KMS-11 (cell line): ENCODE results near the gene PES1.
A peak's percentile ranks its signal among the peaks of the same experiment; 100 is the strongest.

ENCODE experiments used
- H2AFZ ChIP-seq: fragments of 200-600 bp; sonication (generic); 2 replicates; pipeline ENCODE4 v1.6.1; 2016; ENCODE audit warnings: antibody characterized with exemption, mixed run types, low read depth
- H3K27ac ChIP-seq: fragments of 200-600 bp; sonication (generic); 2 replicates; pipeline ENCODE4 v1.6.1; 2016; ENCODE audit warnings: mild to moderate bottlenecking, mixed run types
- H3K27me3 ChIP-seq: fragments of 200-600 bp; sonication (generic); 2 replicates; pipeline ENCODE4 v1.6.1; 2017; ENCODE audit warnings: mild to moderate bottlenecking, low read depth, mixed run types, moderate library complexity; ENCODE audit not compliant: insufficient read depth
- H3K36me3 ChIP-seq: fragments of 200-600 bp; sonication (generic); 2 replicates; pipeline ENCODE4 v1.6.1; 2017; ENCODE audit warnings: mild to moderate bottlenecking, mixed run types; ENCODE audit not compliant: insufficient read depth
- H3K4me1 ChIP-seq: fragments of 200-600 bp; sonication (generic); 2 replicates; pipeline ENCODE4 v1.6.1; 2016; ENCODE audit warnings: mild to moderate bottlenecking, low read depth, mixed run types; ENCODE audit not compliant: poor library complexity, severe bottlenecking
- H3K4me2 ChIP-seq: fragments of 200-600 bp; sonication (generic); 2 replicates; pipeline ENCODE4 v1.7.0; 2016; ENCODE audit warnings: mild to moderate bottlenecking, mixed run types
- H3K4me3 ChIP-seq: fragments of 200-600 bp; sonication (generic); IDR thresholded peaks from 2 replicates; pipeline ENCODE4 v1.6.1; 2017; ENCODE audit warnings: low read depth, low read length, mixed read lengths; ENCODE audit not compliant: insufficient read depth
- H3K79me2 ChIP-seq: fragments of 200-600 bp; sonication (generic); 2 replicates; pipeline ENCODE4 v1.6.1; 2016; ENCODE audit warnings: low read depth, mixed run types; ENCODE audit not compliant: insufficient read depth
- H3K9ac ChIP-seq: fragments of 200-600 bp; sonication (generic); 2 replicates; pipeline ENCODE4 v1.6.1; 2016; ENCODE audit warnings: mild to moderate bottlenecking, mixed run types
- H4K20me1 ChIP-seq: fragments of 200-600 bp; sonication (generic); 2 replicates; pipeline ENCODE4 v1.6.1; 2016; ENCODE audit warnings: mild to moderate bottlenecking, mixed run types; ENCODE audit not compliant: insufficient read depth
- CTCF ChIP-seq: fragments of 200-600 bp; sonication (generic); conservative IDR thresholded peaks from 2 replicates; pipeline ENCODE4 v1.6.1; 2017; ENCODE audit warnings: low read depth, mild to moderate bottlenecking, antibody characterized with exemption, low read length, moderate library complexity, mixed read lengths

Gene PES1

GRCh38 chr22:30607300-30607930 is 15.7 kb upstream of the PES1 start:
- Histone ChIP-seq H3K79me2 (peaks cover 5% of the 10 kb centered on the region; the same call in 1 of the 2 replicates), H3K36me3 (no peaks in the 10 kb centered on the region), H2AFZ (peak overlapping the region; percentile 75), H4K20me1 (no peaks in the 10 kb centered on the region), H3K9ac (peak overlapping the region; percentile 62), H3K4me3 (no peak overlapping the region), H3K4me1 (peaks cover 65% of the 10 kb centered on the region), H3K27ac (peak overlapping the region; percentile 83), H3K4me2 (peak overlapping the region; percentile 74), H3K27me3 (no peaks in the 10 kb centered on the region)
- no peak for TF ChIP-seq CTCF

GRCh38 chr22:30606455-30607299 is 15.0 kb upstream of the PES1 start, which contains the start of gene TCN2:
Gene TCN2, plus strand, starts transcription at chr22:30607174. Its CDS starts 158 bp downstream, at chr22:30607332.
- Histone ChIP-seq H3K27ac (peak within 1 kb of the TSS; percentile 83), H3K36me3 (no peaks in the 10 kb centered on the region), H3K27me3 (no peaks in the 10 kb centered on the region), H3K4me2 (peak within 1 kb of the TSS; percentile 81), H3K4me1 (peaks cover 72% of the 10 kb centered on the region), H4K20me1 (no peaks in the 10 kb centered on the region), H2AFZ (peak within 1 kb of the TSS; percentile 75), H3K79me2 (peaks cover 5% of the 10 kb centered on the region; the same call in 1 of the 2 replicates), H3K4me3 (no peak within 1 kb of the TSS), H3K9ac (peak within 1 kb of the TSS; percentile 62)
- no peak for TF ChIP-seq CTCF

- Histone ChIP-seq H3K27ac (peak overlapping the region; percentile 83), H3K9ac (peak overlapping the region; percentile 54; the same call in 1 of the 2 replicates), H3K4me1 (peaks cover 68% of the 10 kb centered on the region)
These were observed 13.9 kb upstream of the PES1 start for GRCh38 chr22:30605449-30606110.

More at GRCh38 chr22:30605449-30606110, 13.9 kb upstream of the PES1 start:
- Histone ChIP-seq H4K20me1 (no peaks in the 10 kb centered on the region), H3K4me2 (peak overlapping the region; percentile 81), H3K79me2 (peaks cover 5% of the 10 kb centered on the region; the same call in 1 of the 2 replicates), H2AFZ (peak overlapping the region; percentile 31), H3K4me3 (no peak overlapping the region), H3K27me3 (no peaks in the 10 kb centered on the region), H3K36me3 (no peaks in the 10 kb centered on the region)
- peak; percentile 90 for TF ChIP-seq CTCF
